ENCODE data around the gene TPRX2. TPM values are rescaled to one million over a fixed set of nuclear protein-coding genes. Genes with fewer than 3 reads are reported as not detected.
"Not testable (repeated sequence)": the region's sequence is repeated elsewhere in the genome, so short reads cannot be mapped to it uniquely, and the experiment has no call there.

Gene TPRX2, protein sequence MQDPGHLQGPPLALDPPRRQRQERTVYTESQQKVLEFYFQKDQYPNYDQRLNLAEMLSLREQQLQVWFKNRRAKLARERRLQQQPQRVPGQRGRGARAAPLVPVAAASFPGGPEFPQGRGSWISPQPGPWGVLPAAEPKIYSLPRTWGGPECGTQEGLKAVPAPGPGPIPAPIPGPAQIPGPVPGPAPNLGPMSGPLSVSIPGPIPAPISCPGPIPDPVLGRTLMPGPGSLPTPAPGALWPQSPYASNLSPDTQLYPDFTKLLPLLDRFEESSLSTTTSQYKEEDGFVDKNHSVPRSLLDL
- polyA plus RNA-seq (2011; rRNA removed), result not detected in 2 replicates
- not detected in 2 replicates for polyA minus RNA-seq (2011; rRNA and poly(A)+ RNA removed)

DNA sequence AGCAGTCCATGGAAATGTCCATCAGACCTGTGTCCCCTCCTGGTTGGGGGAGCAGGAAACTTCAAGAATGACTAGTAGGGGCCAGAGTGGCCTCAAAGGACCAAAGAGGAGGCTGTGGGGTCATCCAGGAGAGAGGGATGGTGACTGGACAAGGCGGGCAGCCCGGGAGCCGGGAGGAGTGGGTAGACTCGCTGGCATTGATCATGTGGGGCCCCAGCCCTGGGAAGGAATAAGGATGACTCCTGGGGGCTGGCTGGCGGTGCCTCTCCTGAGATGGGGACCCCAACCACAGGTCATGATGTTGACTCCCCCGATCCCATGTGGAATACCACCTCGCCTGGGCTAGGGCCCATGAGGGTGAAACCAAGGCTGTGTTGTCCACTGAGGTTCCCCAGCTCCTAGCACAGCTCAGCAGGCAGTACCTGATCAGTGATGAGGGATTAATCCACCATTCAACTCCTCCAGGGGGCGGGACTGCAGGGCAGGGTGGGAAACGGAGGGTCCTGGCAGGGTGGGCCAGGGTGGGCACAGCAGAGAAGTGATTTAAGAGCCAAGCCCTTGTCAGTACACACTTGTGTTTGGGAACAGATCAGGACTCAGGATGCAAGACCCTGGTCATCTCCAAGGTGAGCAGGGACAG is at the start of gene TPRX2:
Gene TPRX2, plus strand, starts transcription at position 590 of the 640 bp plus-strand sequence. Its CDS starts 12 bp downstream, at position 602.
- H3K27ac ChIP-seq (ENCODE audit: low read depth, low read length), result not testable (repeated sequence)

GRCh38 chr19:47813304-47813994 is 45.6 kb upstream of the TPRX2 start:
- no peak for DNase-seq (ENCODE audit: low read depth, low spot score)
- H3K27ac ChIP-seq (ENCODE audit: low read depth, low read length), result no peak overlapping the region
- peak; percentile 49 for TF ChIP-seq CTCF (IDR thresholded peaks at IDR 0.05; ENCODE audit: low read depth, low read length)
- no peaks in the 10 kb centered on the region for H3K27me3 ChIP-seq (ENCODE audit: control insufficient read depth, insufficient read depth, low read length)
- no peaks in the 10 kb centered on the region for H3K9me3 ChIP-seq (ENCODE audit: control insufficient read depth, insufficient read depth, low read length)
- ChIA-PET POLR2A (no interaction called here), CTCF (no interaction called here)
- no peak overlapping the region for H3K4me3 ChIP-seq (ENCODE audit: low read depth, low read length)

More for the DNA sequence above, at the start of gene TPRX2:
- H3K9me3 ChIP-seq (ENCODE audit: control insufficient read depth, insufficient read depth, low read length); H3K4me3 ChIP-seq (ENCODE audit: low read depth, low read length); DNase-seq (ENCODE audit: low read depth, low spot score); H3K27me3 ChIP-seq (ENCODE audit: control insufficient read depth, insufficient read depth, low read length); POLR2A ChIA-PET: not testable (repeated sequence)
- CTCF ChIA-PET, result interaction anchor here (1.5 kb wide), 1 partner anchor 10 kb away, joined by 5 read pairs; no protein-coding TSS in a partner anchor

GRCh38 chr19:47813995-47814328 is 45.1 kb upstream of the TPRX2 start:
- DNase-seq (ENCODE audit: low read depth, low spot score), result no peak
- Histone ChIP-seq H3K9me3 (ENCODE audit: control insufficient read depth, insufficient read depth, low read length) (no peaks in the 10 kb centered on the region), H3K4me3 (ENCODE audit: low read depth, low read length) (no peak overlapping the region), H3K27me3 (ENCODE audit: control insufficient read depth, insufficient read depth, low read length) (no peaks in the 10 kb centered on the region), H3K27ac (ENCODE audit: low read depth, low read length) (no peak overlapping the region)
- CTCF ChIA-PET, result interaction anchor here (0.7 to 1.2 kb wide), 5 partner anchors 13 to 1692 kb away, joined by 3 to 7 read pairs (median 3); no protein-coding TSS in a partner anchor
- no peak for TF ChIP-seq CTCF (IDR thresholded peaks at IDR 0.05; ENCODE audit: low read depth, low read length)
- POLR2A ChIA-PET, result no interaction called here

GRCh38 chr19:47816270-47816669 is 42.8 kb upstream of the TPRX2 start:
- H3K4me3 ChIP-seq (ENCODE audit: low read depth, low read length); POLR2A ChIA-PET; H3K27ac ChIP-seq (ENCODE audit: low read depth, low read length); DNase-seq (ENCODE audit: low read depth, low spot score); H3K9me3 ChIP-seq (ENCODE audit: control insufficient read depth, insufficient read depth, low read length): not testable (repeated sequence)
- H3K27me3 ChIP-seq (ENCODE audit: control insufficient read depth, insufficient read depth, low read length), result peaks cover 19% of the 10 kb centered on the region
- CTCF ChIA-PET, result interaction anchor here (2.1 kb wide), 1 partner anchor 47 kb away, joined by 4 read pairs; no protein-coding TSS in a partner anchor

DNA sequence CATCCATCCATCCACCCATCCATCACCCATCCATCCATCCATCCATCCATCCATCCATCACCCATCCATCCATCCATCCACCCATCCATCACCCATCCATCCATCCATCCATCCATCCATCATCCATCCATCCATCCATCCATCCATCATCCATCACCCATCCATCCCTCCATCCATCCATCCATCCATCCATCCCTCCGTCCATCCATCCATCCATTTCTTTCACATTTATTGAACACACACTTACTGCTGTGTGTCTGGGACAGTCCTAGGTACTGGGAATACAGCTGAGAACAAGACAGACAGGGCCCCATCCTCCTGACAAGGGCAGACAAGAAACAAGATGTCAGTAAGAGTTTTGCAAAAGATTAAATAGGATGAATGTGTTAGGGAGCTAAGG is 40.8 kb upstream of the TPRX2 start:
- DNase-seq (ENCODE audit: low read depth, low spot score); POLR2A ChIA-PET; H3K9me3 ChIP-seq (ENCODE audit: control insufficient read depth, insufficient read depth, low read length); H3K27ac ChIP-seq (ENCODE audit: low read depth, low read length); CTCF ChIA-PET; H3K4me3 ChIP-seq (ENCODE audit: low read depth, low read length): not testable (repeated sequence)
- peaks cover 29% of the 10 kb centered on the region for H3K27me3 ChIP-seq (ENCODE audit: control insufficient read depth, insufficient read depth, low read length)

GRCh38 chr19:47819858-47820257 is 39.2 kb upstream of the TPRX2 start:
- ChIA-PET CTCF (no interaction called here), POLR2A (interaction anchor here (0.5 to 0.7 kb wide), 2 partner anchors 28 to 301 kb away, joined by 3 to 4 read pairs; no protein-coding TSS in a partner anchor)
- no peak for TF ChIP-seq CTCF (IDR thresholded peaks at IDR 0.05; ENCODE audit: low read depth, low read length)
- Histone ChIP-seq H3K27ac (ENCODE audit: low read depth, low read length) (no peak overlapping the region), H3K4me3 (ENCODE audit: low read depth, low read length) (no peak overlapping the region), H3K27me3 (ENCODE audit: control insufficient read depth, insufficient read depth, low read length) (peaks cover 36% of the 10 kb centered on the region), H3K9me3 (ENCODE audit: control insufficient read depth, insufficient read depth, low read length) (no peaks in the 10 kb centered on the region)
- no peak for DNase-seq (ENCODE audit: low read depth, low spot score)

Data from AG04450 (cell line).